Body of pancreas (tissue), 4 donors: Measurements from ENCODE around the gene LIF. TPM values are rescaled to one million over a fixed set of nuclear protein-coding genes. Genes with fewer than 3 reads are reported as not detected.
A peak's percentile ranks its signal among the peaks of the same experiment; 100 is the strongest.

Source experiments
- ATAC-seq: fragments of 150-250 bp; one replicate; pipeline ENCODE4 v1.9.1; 2016
- DNase-seq, 4 donors: peaks; one replicate each; pipeline ENCODE4 v3.0.0-alpha.2; 2019
- H3K27ac ChIP-seq, 4 donors: fragments of 200-600 bp; sonication (generic); 1 replicate in 3 of 4; 2 replicates in 1 of 4; pipeline versions ENCODE4 v1.5.1 to v1.6.1; 2016 to 2019; ENCODE audit warnings: mild to moderate bottlenecking in 1 of 4, mixed read lengths in 1 of 4, moderate library complexity in 1 of 4
- H3K27me3 ChIP-seq, 2 donors: fragments of 200-600 bp; sonication (generic); one replicate each; pipeline ENCODE4 v1.6.0; 2016; ENCODE audit warnings: mild to moderate bottlenecking in 1 of 2
- H3K36me3 ChIP-seq, 2 donors: fragments of 200-600 bp; sonication (generic); replicated peaks in 1 of 2; 2 replicates each; pipeline ENCODE4 v1.5.1; 2016; ENCODE audit warnings: low read depth in 2 of 2; ENCODE audit not compliant: insufficient read depth in 1 of 2
- H3K4me1 ChIP-seq: fragments of 200-600 bp; sonication (generic); one replicate; pipeline ENCODE4 v1.6.0; 2016
- H3K4me3 ChIP-seq, 2 donors: fragments of 200-600 bp; sonication (generic); 1 replicate in 1 of 2; 2 replicates in 1 of 2; pipeline ENCODE4 v1.5.1; 2016 to 2019
- H3K9me3 ChIP-seq, 3 donors: fragments of 200-600 bp; sonication (generic); 1 replicate in 2 of 3; 2 replicates in 1 of 3; pipeline ENCODE4 v1.5.1; 2016
- POLR2A ChIP-seq, 3 donors: fragments of 450-650 bp; IDR thresholded peaks; one replicate each; pipeline ENCODE4 v1.6.1; 2016; ENCODE audit warnings: antibody characterized with exemption in 3 of 3, mild to moderate bottlenecking in 2 of 3
- WGBS, 2 donors: methylation state at CpG; one replicate each; pipeline ENCODE4 v1.1.5; 2017; 5-methylcytosine and 5-hydroxymethylcytosine counted together
- intact Hi-C: fragments of 100-400 bp; cut with DNase I; formaldehyde crosslinking; loops from one replicate; pipeline ENCODE4 v1.15.1; 2023
- total RNA-seq, 2 donors: library from RNA; depleted of rRNA; stranded (reverse); fragments of >200 nt; gene quantifications; one replicate each; pipeline ENCODE4 v1.1.0, GENCODE V29; 2016
- TF ChIP-seq, protein P1 (sequence below), 7 experiments: fragments of 450-650 bp in 4 of 7; fragments of 200-600 bp in 3 of 7; sonication (generic) in 3 of 7; IDR thresholded peaks; one replicate each; pipeline ENCODE4 v1.5.1; 2016 to 2019; ENCODE audit warnings: antibody characterized with exemption in 7 of 7

LIF gene
- total RNA-seq, 2 donors from 2014 or later: 0.52 to 1.3 TPM

DNA sequence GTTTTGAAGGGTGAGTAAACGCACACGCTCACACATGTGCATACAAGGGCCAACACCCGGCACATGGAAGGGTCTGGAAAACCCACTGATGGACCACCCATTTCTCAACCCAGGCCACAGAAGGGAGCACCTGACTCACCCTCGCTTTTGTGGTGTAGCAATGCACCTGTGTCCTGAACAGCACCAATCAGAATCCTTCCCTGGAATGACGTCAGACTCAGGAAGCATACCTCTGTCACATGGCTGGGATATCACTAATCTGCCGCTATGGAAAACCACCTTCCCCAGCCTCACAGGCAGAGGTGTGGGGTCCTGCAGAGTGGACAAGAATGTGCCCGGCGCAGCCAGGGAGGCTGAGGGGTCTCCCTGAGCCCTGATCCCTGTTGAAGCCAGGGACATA, 29.1 kb upstream of the LIF start:
- DNase-seq (peak in 2 of 4 donors; percentile 42 to 53), ATAC-seq (peak; percentile 65)
- WGBS, 2 donors: 53 to 56% methylated on average over 4 to 8 of the region's 8 CpGs

DNA sequence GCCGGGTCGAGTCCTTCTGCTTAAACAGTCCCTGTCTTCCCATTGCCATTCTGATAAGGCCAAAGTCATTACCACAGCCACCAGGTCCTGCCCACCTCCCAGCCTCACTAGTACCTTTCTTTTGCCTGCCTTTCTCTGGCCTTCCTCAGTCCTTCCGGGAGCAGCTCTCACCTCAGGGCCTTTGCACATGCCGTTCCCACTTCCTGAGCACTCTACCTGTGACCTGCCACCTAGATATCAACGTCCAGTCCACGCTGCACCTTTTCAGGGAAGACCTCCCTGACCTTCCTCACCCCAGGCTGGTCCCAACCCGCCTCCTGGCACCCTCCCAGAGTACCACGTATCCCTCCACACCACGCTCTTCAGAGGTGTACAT, 27.9 kb upstream of the LIF start:
- H3K4me1 ChIP-seq: no peaks in the 10 kb centered on the region
- TF ChIP-seq POLR2A (IDR thresholded peaks at IDR 0.05): no peak
- TF ChIP-seq, protein P1, sequence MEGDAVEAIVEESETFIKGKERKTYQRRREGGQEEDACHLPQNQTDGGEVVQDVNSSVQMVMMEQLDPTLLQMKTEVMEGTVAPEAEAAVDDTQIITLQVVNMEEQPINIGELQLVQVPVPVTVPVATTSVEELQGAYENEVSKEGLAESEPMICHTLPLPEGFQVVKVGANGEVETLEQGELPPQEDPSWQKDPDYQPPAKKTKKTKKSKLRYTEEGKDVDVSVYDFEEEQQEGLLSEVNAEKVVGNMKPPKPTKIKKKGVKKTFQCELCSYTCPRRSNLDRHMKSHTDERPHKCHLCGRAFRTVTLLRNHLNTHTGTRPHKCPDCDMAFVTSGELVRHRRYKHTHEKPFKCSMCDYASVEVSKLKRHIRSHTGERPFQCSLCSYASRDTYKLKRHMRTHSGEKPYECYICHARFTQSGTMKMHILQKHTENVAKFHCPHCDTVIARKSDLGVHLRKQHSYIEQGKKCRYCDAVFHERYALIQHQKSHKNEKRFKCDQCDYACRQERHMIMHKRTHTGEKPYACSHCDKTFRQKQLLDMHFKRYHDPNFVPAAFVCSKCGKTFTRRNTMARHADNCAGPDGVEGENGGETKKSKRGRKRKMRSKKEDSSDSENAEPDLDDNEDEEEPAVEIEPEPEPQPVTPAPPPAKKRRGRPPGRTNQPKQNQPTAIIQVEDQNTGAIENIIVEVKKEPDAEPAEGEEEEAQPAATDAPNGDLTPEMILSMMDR (IDR thresholded peaks at IDR 0.05): no peak
- H3K4me3 ChIP-seq: no peak overlapping the region
- DNase-seq (no peak), ATAC-seq (no peak)
- no peaks in the 10 kb centered on the region for H3K36me3 ChIP-seq
- no peak overlapping the region for H3K27ac ChIP-seq
- H3K9me3 ChIP-seq: no peaks in the 10 kb centered on the region
- intact Hi-C loops: no loop called here
- 86 to 91% methylated on average over 9 of the region's 9 CpGs for WGBS, 2 donors
- H3K27me3 ChIP-seq: no peaks in the 10 kb centered on the region

More for the DNA sequence above, 29.1 kb upstream of the LIF start:
- H3K9me3 ChIP-seq: no peaks in the 10 kb centered on the region
- no peak overlapping the region for H3K27ac ChIP-seq
- TF ChIP-seq POLR2A (IDR thresholded peaks at IDR 0.05): no peak
- TF ChIP-seq, protein P1 (IDR thresholded peaks at IDR 0.05): no peak
- H3K4me1 ChIP-seq: no peaks in the 10 kb centered on the region
- no peaks in the 10 kb centered on the region for H3K27me3 ChIP-seq
- H3K4me3 ChIP-seq: no peak overlapping the region
- intact Hi-C loops: no loop called here
- H3K36me3 ChIP-seq: no peaks in the 10 kb centered on the region

DNA sequence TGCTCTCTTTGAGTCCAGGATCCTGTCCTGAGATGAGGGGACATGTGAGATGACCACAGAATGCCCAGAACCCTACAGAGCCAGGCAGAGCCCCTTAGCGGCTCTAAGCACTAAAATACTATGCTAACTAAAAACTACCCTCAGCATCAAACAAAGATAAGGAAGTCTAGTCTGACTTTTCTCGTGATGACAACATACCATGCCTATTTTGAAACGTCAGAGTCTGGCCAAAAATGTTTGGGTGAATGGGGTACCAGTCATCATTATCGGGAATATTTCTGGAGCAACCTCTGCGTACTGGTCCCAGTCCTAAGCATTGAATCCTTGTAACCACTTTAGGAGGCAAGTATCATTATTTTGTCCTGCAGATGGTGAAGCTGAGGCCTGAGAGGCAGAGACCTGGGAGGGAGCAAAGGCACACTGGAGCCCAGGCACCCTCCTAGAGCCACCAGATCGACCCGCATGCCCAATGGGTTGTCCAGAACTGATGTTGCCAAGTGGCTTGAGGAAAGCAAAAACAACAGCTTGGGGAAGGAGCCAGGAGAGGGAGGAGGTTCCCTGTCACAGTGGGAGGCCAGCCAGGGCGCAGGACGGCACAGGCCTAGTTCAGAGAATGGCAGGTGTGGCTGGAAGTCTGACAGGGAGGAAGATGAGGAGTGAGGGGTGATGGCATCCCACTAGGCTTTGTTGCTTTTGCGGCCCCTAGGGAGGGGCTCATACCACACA, 27.3 kb upstream of the LIF start:
- no peaks in the 10 kb centered on the region for H3K9me3 ChIP-seq
- no peaks in the 10 kb centered on the region for H3K4me1 ChIP-seq
- 62 to 63% methylated on average over 10 of the region's 10 CpGs for WGBS, 2 donors
- TF ChIP-seq, protein P1 (IDR thresholded peaks at IDR 0.05): no peak
- no peak for TF ChIP-seq POLR2A (IDR thresholded peaks at IDR 0.05)
- DNase-seq (no peak), ATAC-seq (no peak)
- no peak overlapping the region for H3K27ac ChIP-seq
- intact Hi-C loops: no loop called here
- no peak overlapping the region for H3K4me3 ChIP-seq
- H3K27me3 ChIP-seq: no peaks in the 10 kb centered on the region
- H3K36me3 ChIP-seq: no peaks in the 10 kb centered on the region

DNA sequence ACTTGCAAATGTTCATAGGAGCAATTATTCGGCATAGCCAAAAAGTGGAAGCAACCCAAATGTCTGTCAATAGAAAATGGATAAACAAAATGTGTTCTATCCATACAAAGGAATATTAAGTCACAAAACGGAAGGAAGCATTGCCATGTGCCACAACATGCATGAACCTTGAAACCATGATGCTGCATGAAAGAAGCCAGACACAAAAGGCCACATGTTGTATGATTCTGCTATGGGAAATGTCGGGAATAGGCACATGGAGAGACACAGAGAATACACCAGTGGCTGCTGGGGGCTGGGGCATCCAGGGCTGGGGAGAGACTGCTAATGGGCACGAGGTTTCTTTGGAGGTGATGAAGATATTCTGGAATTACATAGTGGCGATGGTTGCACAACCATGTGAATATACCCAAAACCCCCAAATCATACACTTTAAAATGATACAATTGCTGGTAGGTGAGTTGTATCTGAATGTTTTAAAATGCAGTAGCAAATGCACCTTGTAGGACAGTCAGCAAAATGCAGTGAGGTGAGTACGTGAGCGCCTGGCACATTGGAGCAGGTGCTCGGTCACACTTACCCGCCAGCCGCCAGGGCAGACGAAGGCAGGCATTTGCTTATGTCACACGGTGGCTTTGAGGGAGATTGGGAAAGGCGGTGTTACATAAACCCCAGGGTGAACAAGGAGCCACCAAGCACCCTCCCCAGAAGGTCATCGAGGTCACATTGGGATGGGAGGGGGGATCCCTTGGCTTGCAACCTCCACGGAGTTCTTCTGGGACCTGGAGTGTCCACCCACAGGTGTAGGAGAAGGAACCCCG, 26.4 kb upstream of the LIF start:
- no peaks in the 10 kb centered on the region for H3K9me3 ChIP-seq
- H3K4me3 ChIP-seq: no peak overlapping the region
- H3K36me3 ChIP-seq: no peaks in the 10 kb centered on the region
- WGBS, 2 donors: 64 to 67% methylated on average over 9 to 16 of the region's 16 CpGs
- no peaks in the 10 kb centered on the region for H3K27me3 ChIP-seq
- H3K4me1 ChIP-seq: no peaks in the 10 kb centered on the region
- no peak for DNase-seq
- H3K27ac ChIP-seq: no peak overlapping the region
- no peak for ATAC-seq
- no peak for TF ChIP-seq POLR2A (IDR thresholded peaks at IDR 0.05)
- TF ChIP-seq, protein P1 (IDR thresholded peaks at IDR 0.05): no peak
- intact Hi-C loops: no loop called here
